ENCODE measurements around the gene UBE2U.

UBE2U gene

GRCh38 chr1:64263856-64264255, 60.4 kb downstream of the UBE2U start:
- H3K4ac ChIP-seq (ENCODE audit: low read length), result no peak overlapping the region
- H4K8ac ChIP-seq (ENCODE audit: low read depth, low read length), result no peak overlapping the region
- no peak overlapping the region for H3K18ac ChIP-seq (ENCODE audit: low read length)
- H3K27ac ChIP-seq (replicated peaks; ENCODE audit: low read length), result no peak overlapping the region
- no peak overlapping the region for H3K23ac ChIP-seq (ENCODE audit: low read depth, low read length, poor library complexity)
- H2BK120ac ChIP-seq (ENCODE audit: low read depth, low read length), result no peak overlapping the region
- no peak overlapping the region for H3K4me3 ChIP-seq (ENCODE audit: low read length in 2 of 2)
- H2BK12ac ChIP-seq (ENCODE audit: low read length), result no peak overlapping the region
- H3K9ac ChIP-seq (ENCODE audit: low read depth, low read length, poor library complexity), result no peak overlapping the region
- no peak overlapping the region for H2AK5ac ChIP-seq (ENCODE audit: low read depth, low read length)
- no peaks in the 10 kb centered on the region for H3K9me3 ChIP-seq (replicated peaks in 1 of 2; ENCODE audit: control insufficient read depth in 2 of 2, insufficient read depth in 1 of 2, low read depth in 1 of 2, low read length in 2 of 2)
- no peak overlapping the region for H2AFZ ChIP-seq (ENCODE audit: low read length)
- H3K36me3 ChIP-seq (replicated peaks in 1 of 2; ENCODE audit: control insufficient read depth in 2 of 2, insufficient read depth in 2 of 2, low read length in 2 of 2), result no peaks in the 10 kb centered on the region
- WGBS, 2 donors (ENCODE audit: extremely low coverage in 2 of 2, insufficient read length in 2 of 2, insufficient replicate concordance in 1 of 2), result no CpG with 5 or more reads among the region's 2 CpGs
- DNase-seq (ENCODE audit: low spot score), result no peak
- H4K91ac ChIP-seq (ENCODE audit: low read depth, low read length, poor library complexity), result no peak overlapping the region
- H3K27me3 ChIP-seq (ENCODE audit: control insufficient read depth in 3 of 3, insufficient read depth in 3 of 3, low read depth in 1 of 3, low read length in 3 of 3), result peaks cover 0 to 4% (median 0%) of the 10 kb centered on the region in 3 experiments
- peaks cover 0 to 2% of the 10 kb centered on the region in 2 donors for H3K4me1 ChIP-seq (ENCODE audit: control insufficient read depth in 2 of 2, insufficient read depth in 1 of 2, low read depth in 1 of 2, low read length in 2 of 2)
- no peak overlapping the region for H3K4me2 ChIP-seq (ENCODE audit: insufficient read depth, low read length, poor library complexity, severe bottlenecking)
- no peak overlapping the region for H2BK5ac ChIP-seq (ENCODE audit: low read length)
- no peaks in the 10 kb centered on the region for H3K79me1 ChIP-seq (ENCODE audit: low read depth, low read length)
- H3K14ac ChIP-seq (ENCODE audit: low read length), result no peak overlapping the region
- no peak overlapping the region for H2BK15ac ChIP-seq (ENCODE audit: low read length)

GRCh38 chr1:64265141-64265540, 61.7 kb downstream of the UBE2U start:
- H4K8ac ChIP-seq (ENCODE audit: low read depth, low read length), result no peak overlapping the region
- H3K27me3 ChIP-seq (ENCODE audit: control insufficient read depth in 3 of 3, insufficient read depth in 3 of 3, low read depth in 1 of 3, low read length in 3 of 3), result peaks cover 0 to 4% (median 0%) of the 10 kb centered on the region in 3 experiments
- peaks cover 0 to 2% of the 10 kb centered on the region in 2 donors for H3K4me1 ChIP-seq (ENCODE audit: control insufficient read depth in 2 of 2, insufficient read depth in 1 of 2, low read depth in 1 of 2, low read length in 2 of 2)
- no peak overlapping the region for H3K4me3 ChIP-seq (ENCODE audit: low read length in 2 of 2)
- H2BK5ac ChIP-seq (ENCODE audit: low read length), result no peak overlapping the region
- WGBS, 2 donors (ENCODE audit: extremely low coverage in 2 of 2, insufficient read length in 2 of 2, insufficient replicate concordance in 1 of 2), result no CpG with 5 or more reads among the region's 2 CpGs
- no peak overlapping the region for H2AK5ac ChIP-seq (ENCODE audit: low read depth, low read length)
- H3K4ac ChIP-seq (ENCODE audit: low read length), result no peak overlapping the region
- H2BK12ac ChIP-seq (ENCODE audit: low read length), result no peak overlapping the region
- no peak overlapping the region for H3K4me2 ChIP-seq (ENCODE audit: insufficient read depth, low read length, poor library complexity, severe bottlenecking)
- no peak overlapping the region for H2BK15ac ChIP-seq (ENCODE audit: low read length)
- no peak for DNase-seq (ENCODE audit: low spot score)
- H3K18ac ChIP-seq (ENCODE audit: low read length), result no peak overlapping the region
- no peaks in the 10 kb centered on the region for H3K79me1 ChIP-seq (ENCODE audit: low read depth, low read length)
- no peak overlapping the region for H3K23ac ChIP-seq (ENCODE audit: low read depth, low read length, poor library complexity)
- H4K91ac ChIP-seq (ENCODE audit: low read depth, low read length, poor library complexity), result no peak overlapping the region
- H2BK120ac ChIP-seq (ENCODE audit: low read depth, low read length), result no peak overlapping the region
- no peak overlapping the region for H3K9ac ChIP-seq (ENCODE audit: low read depth, low read length, poor library complexity)
- H3K36me3 ChIP-seq (replicated peaks in 1 of 2; ENCODE audit: control insufficient read depth in 2 of 2, insufficient read depth in 2 of 2, low read length in 2 of 2), result no peaks in the 10 kb centered on the region
- no peak overlapping the region for H2AFZ ChIP-seq (ENCODE audit: low read length)
- no peak overlapping the region for H3K27ac ChIP-seq (replicated peaks; ENCODE audit: low read length)
- H3K9me3 ChIP-seq (replicated peaks in 1 of 2; ENCODE audit: control insufficient read depth in 2 of 2, insufficient read depth in 1 of 2, low read depth in 1 of 2, low read length in 2 of 2), result no peaks in the 10 kb centered on the region
- no peak overlapping the region for H3K14ac ChIP-seq (ENCODE audit: low read length)

- Histone ChIP-seq H2BK12ac (ENCODE audit: low read length) (no peak overlapping the region), H3K23ac (ENCODE audit: low read depth, low read length, poor library complexity) (no peak overlapping the region), H2BK5ac (ENCODE audit: low read length) (no peak overlapping the region), H2BK120ac (ENCODE audit: low read depth, low read length) (no peak overlapping the region), H3K79me1 (ENCODE audit: low read depth, low read length) (no peaks in the 10 kb centered on the region), H2AK5ac (ENCODE audit: low read depth, low read length) (no peak overlapping the region), H3K27me3 (ENCODE audit: control insufficient read depth in 3 of 3, insufficient read depth in 3 of 3, low read depth in 1 of 3, low read length in 3 of 3) (peaks cover 0 to 4% (median 0%) of the 10 kb centered on the region in 3 experiments), H3K4me1 (ENCODE audit: control insufficient read depth in 2 of 2, insufficient read depth in 1 of 2, low read depth in 1 of 2, low read length in 2 of 2) (no peaks in the 10 kb centered on the region), H4K8ac (ENCODE audit: low read depth, low read length) (no peak overlapping the region), H4K91ac (ENCODE audit: low read depth, low read length, poor library complexity) (no peak overlapping the region), H3K36me3 (replicated peaks in 1 of 2; ENCODE audit: control insufficient read depth in 2 of 2, insufficient read depth in 2 of 2, low read length in 2 of 2) (no peaks in the 10 kb centered on the region), H3K18ac (ENCODE audit: low read length) (no peak overlapping the region), H3K4me3 (ENCODE audit: low read length in 2 of 2) (no peak overlapping the region), H3K27ac (replicated peaks; ENCODE audit: low read length) (no peak overlapping the region), H3K4me2 (ENCODE audit: insufficient read depth, low read length, poor library complexity, severe bottlenecking) (no peak overlapping the region), H3K4ac (ENCODE audit: low read length) (no peak overlapping the region), H3K9ac (ENCODE audit: low read depth, low read length, poor library complexity) (no peak overlapping the region), H3K9me3 (replicated peaks in 1 of 2; ENCODE audit: control insufficient read depth in 2 of 2, insufficient read depth in 1 of 2, low read depth in 1 of 2, low read length in 2 of 2) (no peaks in the 10 kb centered on the region), H2BK15ac (ENCODE audit: low read length) (no peak overlapping the region), H2AFZ (ENCODE audit: low read length) (no peak overlapping the region), H3K14ac (ENCODE audit: low read length) (no peak overlapping the region)
- no peak for DNase-seq (ENCODE audit: low spot score)
- WGBS, 2 donors (ENCODE audit: extremely low coverage in 2 of 2, insufficient read length in 2 of 2, insufficient replicate concordance in 1 of 2), result no CpG with 5 or more reads among the region's 2 CpGs
Observed at GRCh38 chr1:64266991-64267390, 63.6 kb downstream of the UBE2U start.

- H2BK120ac ChIP-seq (ENCODE audit: low read depth, low read length), result no peak overlapping the region
- no peak overlapping the region for H3K27ac ChIP-seq (replicated peaks; ENCODE audit: low read length)
- H3K4me2 ChIP-seq (ENCODE audit: insufficient read depth, low read length, poor library complexity, severe bottlenecking), result no peak overlapping the region
- WGBS, 2 donors (ENCODE audit: extremely low coverage in 2 of 2, insufficient read length in 2 of 2, insufficient replicate concordance in 1 of 2), result no CpG with 5 or more reads among the region's 23 CpGs
- no peak overlapping the region for H3K4ac ChIP-seq (ENCODE audit: low read length)
- no peak overlapping the region for H2BK15ac ChIP-seq (ENCODE audit: low read length)
- H3K14ac ChIP-seq (ENCODE audit: low read length), result no peak overlapping the region
- H2AFZ ChIP-seq (ENCODE audit: low read length), result peak overlapping the region; percentile 39
- H4K8ac ChIP-seq (ENCODE audit: low read depth, low read length), result no peak overlapping the region
- H2BK5ac ChIP-seq (ENCODE audit: low read length), result no peak overlapping the region
- no peak overlapping the region for H3K23ac ChIP-seq (ENCODE audit: low read depth, low read length, poor library complexity)
- peak; percentile 74 for DNase-seq (ENCODE audit: low spot score)
- H3K27me3 ChIP-seq (ENCODE audit: control insufficient read depth in 3 of 3, insufficient read depth in 3 of 3, low read depth in 1 of 3, low read length in 3 of 3), result no peaks in the 10 kb centered on the region
- no peak overlapping the region for H2BK12ac ChIP-seq (ENCODE audit: low read length)
- no peak overlapping the region for H3K4me3 ChIP-seq (ENCODE audit: low read length in 2 of 2)
- H3K4me1 ChIP-seq (ENCODE audit: control insufficient read depth in 2 of 2, insufficient read depth in 1 of 2, low read depth in 1 of 2, low read length in 2 of 2), result no peaks in the 10 kb centered on the region
- H3K79me1 ChIP-seq (ENCODE audit: low read depth, low read length), result no peaks in the 10 kb centered on the region
- no peak overlapping the region for H2AK5ac ChIP-seq (ENCODE audit: low read depth, low read length)
- H3K36me3 ChIP-seq (replicated peaks in 1 of 2; ENCODE audit: control insufficient read depth in 2 of 2, insufficient read depth in 2 of 2, low read length in 2 of 2), result no peaks in the 10 kb centered on the region
- no peak overlapping the region for H3K18ac ChIP-seq (ENCODE audit: low read length)
- no peaks in the 10 kb centered on the region for H3K9me3 ChIP-seq (replicated peaks in 1 of 2; ENCODE audit: control insufficient read depth in 2 of 2, insufficient read depth in 1 of 2, low read depth in 1 of 2, low read length in 2 of 2)
- H4K91ac ChIP-seq (ENCODE audit: low read depth, low read length, poor library complexity), result no peak overlapping the region
- no peak overlapping the region for H3K9ac ChIP-seq (ENCODE audit: low read depth, low read length, poor library complexity)
Observed at GRCh38 chr1:64268653-64269557, 65.5 kb downstream of the UBE2U start.
